ENCODE data around the gene MAP2K5.

DNA sequence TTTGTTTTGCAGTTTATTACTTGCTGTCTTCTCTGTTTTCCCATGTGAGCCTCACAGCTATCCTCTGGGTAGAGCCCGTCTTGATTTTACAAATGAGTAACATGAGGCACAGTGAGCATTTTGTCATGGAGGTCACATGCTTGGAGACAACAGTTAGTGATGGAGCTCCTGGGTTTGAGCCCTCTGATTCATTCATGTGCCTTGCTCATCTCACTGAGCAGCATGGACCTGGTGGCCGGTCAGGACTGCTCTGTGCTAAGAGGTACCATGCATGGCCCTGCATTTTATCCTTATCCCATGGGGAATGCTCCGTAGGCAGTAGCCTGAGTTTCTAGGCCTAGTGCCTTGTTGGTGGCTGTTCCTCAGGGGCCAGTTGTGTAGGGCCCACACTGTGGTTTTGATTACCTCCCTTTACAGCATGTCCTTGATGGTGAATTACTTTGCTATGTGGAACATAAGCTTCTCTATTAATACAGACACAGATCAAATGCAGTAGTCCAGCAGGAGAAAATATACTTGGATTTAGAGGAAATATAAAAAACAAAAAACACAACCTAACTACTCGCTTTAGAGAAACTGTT, 35.6 kb downstream of the MAP2K5 start:
- TF ChIP-seq POLR2A (IDR thresholded peaks at IDR 0.05) = no peak
- TF ChIP-seq, protein P1, sequence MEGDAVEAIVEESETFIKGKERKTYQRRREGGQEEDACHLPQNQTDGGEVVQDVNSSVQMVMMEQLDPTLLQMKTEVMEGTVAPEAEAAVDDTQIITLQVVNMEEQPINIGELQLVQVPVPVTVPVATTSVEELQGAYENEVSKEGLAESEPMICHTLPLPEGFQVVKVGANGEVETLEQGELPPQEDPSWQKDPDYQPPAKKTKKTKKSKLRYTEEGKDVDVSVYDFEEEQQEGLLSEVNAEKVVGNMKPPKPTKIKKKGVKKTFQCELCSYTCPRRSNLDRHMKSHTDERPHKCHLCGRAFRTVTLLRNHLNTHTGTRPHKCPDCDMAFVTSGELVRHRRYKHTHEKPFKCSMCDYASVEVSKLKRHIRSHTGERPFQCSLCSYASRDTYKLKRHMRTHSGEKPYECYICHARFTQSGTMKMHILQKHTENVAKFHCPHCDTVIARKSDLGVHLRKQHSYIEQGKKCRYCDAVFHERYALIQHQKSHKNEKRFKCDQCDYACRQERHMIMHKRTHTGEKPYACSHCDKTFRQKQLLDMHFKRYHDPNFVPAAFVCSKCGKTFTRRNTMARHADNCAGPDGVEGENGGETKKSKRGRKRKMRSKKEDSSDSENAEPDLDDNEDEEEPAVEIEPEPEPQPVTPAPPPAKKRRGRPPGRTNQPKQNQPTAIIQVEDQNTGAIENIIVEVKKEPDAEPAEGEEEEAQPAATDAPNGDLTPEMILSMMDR (IDR thresholded peaks at IDR 0.05) = no peak
